HEK293 (cell line): ENCODE measurements around the gene TMEM50B.

ENCODE experiments used
- CTCF ChIA-PET: fragments of 350-600 bp; formaldehyde crosslinking; extraction: SDS; loops from one replicate; lab custom pipeline; 2021; ENCODE audit warnings: antibody characterized with exemption; lab: Yijun Ruan, JAX
- POLR2A ChIA-PET: fragments of 300-600 bp; formaldehyde crosslinking; extraction: SDS; loops from one replicate; lab custom pipeline; 2020; ENCODE audit warnings: antibody characterized with exemption, inconsistent platforms; lab: Yijun Ruan, JAX
- H3K27ac ChIP-seq: fragments of 200-500 bp; sonication (Bioruptor generic); 2 replicates; pipeline ENCODE4 v1.5.1; 2014; ENCODE audit warnings: low read depth, low read length, control low read depth, inconsistent platforms; ENCODE audit errors: extremely low read depth
- H3K36me3 ChIP-seq, 2 experiments: fragments of 200-500 bp in 1 of 2; sonication (Bioruptor generic) in 1 of 2; 1 replicate in 1 of 2; 2 replicates in 1 of 2; pipeline ENCODE4 v1.5.1; 2014 to 2017; ENCODE audit warnings: inconsistent platforms in 2 of 2, low read length in 2 of 2; ENCODE audit not compliant: control insufficient read depth in 2 of 2, insufficient read depth in 1 of 2
- H3K4me1 ChIP-seq: fragments of 200-500 bp; sonication (Bioruptor generic); 2 replicates; pipeline ENCODE4 v1.5.1; 2014; ENCODE audit warnings: mild to moderate bottlenecking, low read length, inconsistent platforms; ENCODE audit not compliant: control insufficient read depth, insufficient read depth
- H3K4me3 ChIP-seq: 2 replicates; pipeline ENCODE4 v1.5.1; 2011; ENCODE audit warnings: low read depth, mild to moderate bottlenecking, control low read depth, low read length, moderate library complexity
- H3K9me3 ChIP-seq: fragments of 200-500 bp; sonication (Bioruptor generic); 2 replicates; pipeline ENCODE4 v1.5.1; 2014; ENCODE audit warnings: low read depth, low read length, inconsistent platforms; ENCODE audit not compliant: control insufficient read depth, insufficient read depth
- BCL11A ChIP-seq: fragments of 450-650 bp; formaldehyde crosslinking; IDR thresholded peaks from 2 replicates; pipeline ENCODE4 v1.5.1; 2016; ENCODE audit warnings: low read depth, missing biosample characterization, missing genetic modification characterization
- BCL11B ChIP-seq: fragments of 450-650 bp; formaldehyde crosslinking; IDR thresholded peaks from 2 replicates; pipeline ENCODE4 v1.5.1; 2016; ENCODE audit warnings: low read depth, missing biosample characterization, missing genetic modification characterization
- CTCF ChIP-seq: fragments of 450-650 bp; formaldehyde crosslinking; IDR thresholded peaks from 2 replicates; pipeline ENCODE4 v1.5.1; 2016; ENCODE audit warnings: missing biosample characterization, missing genetic modification characterization
- GLIS1 ChIP-seq: fragments of 450-650 bp; formaldehyde crosslinking; IDR thresholded peaks from 2 replicates; pipeline ENCODE4 v1.5.1; 2016; ENCODE audit warnings: missing biosample characterization, missing genetic modification characterization
- KLF1 ChIP-seq: fragments of 450-650 bp; formaldehyde crosslinking; IDR thresholded peaks from 2 replicates; pipeline ENCODE4 v1.5.1; 2016; ENCODE audit warnings: missing biosample characterization, missing genetic modification characterization
- KLF9 ChIP-seq: fragments of 450-650 bp; formaldehyde crosslinking; IDR thresholded peaks from 2 replicates; pipeline ENCODE4 v1.5.1; 2016; ENCODE audit warnings: missing biosample characterization, missing genetic modification characterization, low read depth
- MEIS1 ChIP-seq: sonication (generic); formaldehyde crosslinking; IDR thresholded peaks from 2 replicates; pipeline ENCODE4 v1.8.1; 2022; ENCODE audit warnings: missing genetic modification reagents, mild to moderate bottlenecking, borderline replicate concordance
- MYNN ChIP-seq: fragments of 450-650 bp; formaldehyde crosslinking; IDR thresholded peaks from 2 replicates; pipeline ENCODE4 v1.5.1; 2016; ENCODE audit warnings: missing biosample characterization, missing genetic modification characterization, borderline replicate concordance
- PATZ1 ChIP-seq: fragments of 450-650 bp; formaldehyde crosslinking; IDR thresholded peaks from 2 replicates; pipeline ENCODE4 v1.5.1; 2016; ENCODE audit warnings: missing biosample characterization, missing genetic modification characterization
- SP7 ChIP-seq: fragments of 450-650 bp; formaldehyde crosslinking; IDR thresholded peaks from 2 replicates; pipeline ENCODE4 v1.5.1; 2016; ENCODE audit warnings: missing biosample characterization, missing genetic modification characterization
- YY2 ChIP-seq: fragments of 450-650 bp; formaldehyde crosslinking; IDR thresholded peaks from 2 replicates; pipeline ENCODE4 v1.5.1; 2016; ENCODE audit warnings: missing biosample characterization, missing genetic modification characterization
- ZBTB17 ChIP-seq: fragments of 450-650 bp; formaldehyde crosslinking; IDR thresholded peaks from 2 replicates; pipeline ENCODE4 v1.5.1; 2016; ENCODE audit warnings: missing biosample characterization, missing genetic modification characterization
- ZBTB26 ChIP-seq: fragments of 450-650 bp; formaldehyde crosslinking; optimal IDR thresholded peaks from 2 replicates; pipeline ENCODE3; 2016; ENCODE audit warnings: missing biosample characterization, mild to moderate bottlenecking, missing genetic modification characterization
- ZFP37 ChIP-seq: fragments of 450-650 bp; formaldehyde crosslinking; IDR thresholded peaks from 2 replicates; pipeline ENCODE4 v1.5.1; 2016; ENCODE audit warnings: missing biosample characterization, missing genetic modification characterization
- ZNF10 ChIP-seq: fragments of 450-650 bp; formaldehyde crosslinking; IDR thresholded peaks from 2 replicates; pipeline ENCODE4 v1.5.1; 2017; ENCODE audit warnings: missing biosample characterization, missing genetic modification characterization
- ZNF19 ChIP-seq: fragments of 450-650 bp; formaldehyde crosslinking; IDR thresholded peaks from 2 replicates; pipeline ENCODE4; 2016; ENCODE audit warnings: missing biosample characterization, missing genetic modification characterization, low read depth
- ZNF221 ChIP-seq: fragments of 450-650 bp; formaldehyde crosslinking; IDR thresholded peaks from 2 replicates; pipeline ENCODE4 v1.5.1; 2017; ENCODE audit warnings: missing biosample characterization, missing genetic modification characterization, borderline replicate concordance
- ZNF24 ChIP-seq: fragments of 450-650 bp; formaldehyde crosslinking; IDR thresholded peaks from 2 replicates; pipeline ENCODE4 v1.5.1; 2016; ENCODE audit warnings: missing biosample characterization, missing genetic modification characterization
- ZNF335 ChIP-seq: fragments of 450-650 bp; formaldehyde crosslinking; conservative IDR thresholded peaks from 2 replicates; pipeline ENCODE4 v1.5.1; 2016; ENCODE audit warnings: missing biosample characterization, missing genetic modification characterization
- ZNF354C ChIP-seq: fragments of 450-650 bp; formaldehyde crosslinking; IDR thresholded peaks from 2 replicates; pipeline ENCODE4 v1.5.1; 2016; ENCODE audit warnings: missing biosample characterization, missing genetic modification characterization, low read depth, borderline replicate concordance
- ZNF391 ChIP-seq: fragments of 450-650 bp; formaldehyde crosslinking; IDR thresholded peaks from 2 replicates; pipeline ENCODE4 v1.5.1; 2016; ENCODE audit warnings: low read depth, missing biosample characterization, missing genetic modification characterization, borderline replicate concordance
- ZNF394 ChIP-seq: fragments of 450-650 bp; formaldehyde crosslinking; IDR thresholded peaks from 2 replicates; pipeline ENCODE4 v1.5.1; 2016; ENCODE audit warnings: missing biosample characterization, missing genetic modification characterization, mild to moderate bottlenecking, moderate library complexity, borderline replicate concordance
- ZNF629 ChIP-seq: fragments of 450-650 bp; formaldehyde crosslinking; IDR thresholded peaks from 2 replicates; pipeline ENCODE4 v1.5.1; 2017; ENCODE audit warnings: missing biosample characterization, missing genetic modification characterization
- ZNF660 ChIP-seq: fragments of 450-650 bp; IDR thresholded peaks from 2 replicates; pipeline ENCODE4 v1.5.1; 2018; ENCODE audit warnings: missing biosample characterization, mild to moderate bottlenecking, missing genetic modification characterization
- ZNF664 ChIP-seq: fragments of 450-650 bp; formaldehyde crosslinking; IDR thresholded peaks from 2 replicates; pipeline ENCODE4 v1.5.1; 2016; ENCODE audit warnings: missing biosample characterization, missing genetic modification characterization
- ZNF776 ChIP-seq: fragments of 450-650 bp; formaldehyde crosslinking; IDR thresholded peaks from 2 replicates; pipeline ENCODE4 v1.5.0; 2017; ENCODE audit warnings: missing biosample characterization, missing genetic modification characterization, borderline replicate concordance
- TF ChIP-seq, protein P1 (sequence below): fragments of 450-650 bp; formaldehyde crosslinking; IDR thresholded peaks from 2 replicates; pipeline ENCODE4 v1.5.1; 2017; ENCODE audit warnings: missing biosample characterization, mild to moderate bottlenecking, missing genetic modification characterization, moderate library complexity

The TMEM50B gene

GRCh38 chr21:33481314-33481943, 1.7 kb upstream of the TMEM50B start (continued):
- TF ChIP-seq ZNF391 (tag by site-specific recombination) (no peak), ZNF776 (no peak), GLIS1 (tag by site-specific recombination) (no peak), ZNF19 (tag by site-specific recombination) (no peak), PATZ1 (tag by site-specific recombination) (0 out of 2 replicates have a peak, but pooled peaks have one; percentile 39), ZBTB26 (tag by site-specific recombination) (no peak), KLF1 (tag by site-specific recombination) (no peak), ZNF629 (0 out of 2 replicates have a peak, but pooled peaks have one; percentile 24)
- TF ChIP-seq, protein P1, sequence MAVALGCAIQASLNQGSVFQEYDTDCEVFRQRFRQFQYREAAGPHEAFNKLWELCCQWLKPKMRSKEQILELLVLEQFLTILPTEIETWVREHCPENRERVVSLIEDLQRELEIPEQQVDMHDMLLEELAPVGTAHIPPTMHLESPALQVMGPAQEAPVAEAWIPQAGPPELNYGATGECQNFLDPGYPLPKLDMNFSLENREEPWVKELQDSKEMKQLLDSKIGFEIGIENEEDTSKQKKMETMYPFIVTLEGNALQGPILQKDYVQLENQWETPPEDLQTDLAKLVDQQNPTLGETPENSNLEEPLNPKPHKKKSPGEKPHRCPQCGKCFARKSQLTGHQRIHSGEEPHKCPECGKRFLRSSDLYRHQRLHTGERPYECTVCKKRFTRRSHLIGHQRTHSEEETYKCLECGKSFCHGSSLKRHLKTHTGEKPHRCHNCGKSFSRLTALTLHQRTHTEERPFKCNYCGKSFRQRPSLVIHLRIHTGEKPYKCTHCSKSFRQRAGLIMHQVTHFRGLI, result peak; percentile 43; the same call in 1 of the 2 replicates

GRCh38 chr21:33480481-33481103, 818 bp upstream of the TMEM50B start:
- Histone ChIP-seq H3K27ac (peak overlapping the region; percentile 72; the same call in 1 of the 2 replicates), H3K4me3 (peak overlapping the region; percentile 59), H3K9me3 (no peaks in the 10 kb centered on the region), H3K4me1 (peaks cover 2% of the 10 kb centered on the region; the same call in 1 of the 2 replicates), H3K36me3 (no peaks in the 10 kb centered on the region; a peak in 1 of 3 replicates)
- CTCF ChIA-PET, result interaction anchor here (0.6 to 2.8 kb wide), 10 partner anchors 10 to 540 kb away, joined by 3 to 16 read pairs (median 4); partner anchors contain the start of gene DNAJC28
- POLR2A ChIA-PET, result interaction anchor here (0.7 to 4.1 kb wide), 30 partner anchors 10 to 709 kb away, joined by 3 to 154 read pairs (median 5); partner anchors contain the start of genes DNAJC28, DONSON, GART and IFNAR1
- TF ChIP-seq YY2, result no peak
- no peak for TF ChIP-seq BCL11A (tag by site-specific recombination)
- no peak for TF ChIP-seq BCL11B
- 0 out of 2 replicates have a peak, but pooled peaks have one; percentile 12 for TF ChIP-seq SP7 (tag by site-specific recombination)
- no peak for TF ChIP-seq ZNF660 (tag by site-specific recombination)
- TF ChIP-seq ZNF221 (tag by site-specific recombination), result no peak
- TF ChIP-seq ZNF335, result peak; percentile 40
- TF ChIP-seq ZNF10 (tag by site-specific recombination), result no peak; the same call in 1 of the 2 replicates
- no peak for TF ChIP-seq MYNN (tag by site-specific recombination)
- TF ChIP-seq CTCF (tag by site-specific recombination), result no peak
- TF ChIP-seq ZFP37 (tag by site-specific recombination), result no peak
- TF ChIP-seq ZBTB17 (tag by site-specific recombination), result peak; percentile 85
- no peak for TF ChIP-seq MEIS1 (CRISPR knock-in tag)
- TF ChIP-seq GLIS1 (tag by site-specific recombination), result no peak
- no peak for TF ChIP-seq ZNF391 (tag by site-specific recombination)
- TF ChIP-seq ZNF24 (tag by site-specific recombination), result 0 out of 2 replicates have a peak, but pooled peaks have one; percentile 11
- TF ChIP-seq ZNF394 (tag by site-specific recombination), result 0 out of 2 replicates have a peak, but pooled peaks have one; percentile 7
- TF ChIP-seq ZNF19 (tag by site-specific recombination), result no peak
- no peak for TF ChIP-seq ZNF664 (tag by site-specific recombination)
- TF ChIP-seq ZNF354C, result no peak
- no peak for TF ChIP-seq KLF9 (tag by site-specific recombination)
